Right lobe of liver (tissue), 4 donors: ENCODE results near the gene HAUS8.

Experiments used
- CTCF ChIP-seq, 4 donors: fragments of 200-600 bp in 3 of 4; fragments of 450-650 bp in 1 of 4; IDR thresholded peaks; one replicate each; pipeline versions ENCODE4 v1.5.1 to v1.8.0; 2016 to 2022; ENCODE audit warnings: antibody characterized with exemption in 4 of 4, mild to moderate bottlenecking in 2 of 4
- POLR2A ChIP-seq: fragments of 450-650 bp; IDR thresholded peaks from one replicate; pipeline ENCODE4 v1.6.1; 2017; ENCODE audit warnings: antibody characterized with exemption, mild to moderate bottlenecking
- donor health status: DM: no; HTN: no; CAD: no.
- donor health status: DM: no; HTN: no; CAD: no.
- donor health status: DM: no; HTN: yes; CAD: no.

DNA sequence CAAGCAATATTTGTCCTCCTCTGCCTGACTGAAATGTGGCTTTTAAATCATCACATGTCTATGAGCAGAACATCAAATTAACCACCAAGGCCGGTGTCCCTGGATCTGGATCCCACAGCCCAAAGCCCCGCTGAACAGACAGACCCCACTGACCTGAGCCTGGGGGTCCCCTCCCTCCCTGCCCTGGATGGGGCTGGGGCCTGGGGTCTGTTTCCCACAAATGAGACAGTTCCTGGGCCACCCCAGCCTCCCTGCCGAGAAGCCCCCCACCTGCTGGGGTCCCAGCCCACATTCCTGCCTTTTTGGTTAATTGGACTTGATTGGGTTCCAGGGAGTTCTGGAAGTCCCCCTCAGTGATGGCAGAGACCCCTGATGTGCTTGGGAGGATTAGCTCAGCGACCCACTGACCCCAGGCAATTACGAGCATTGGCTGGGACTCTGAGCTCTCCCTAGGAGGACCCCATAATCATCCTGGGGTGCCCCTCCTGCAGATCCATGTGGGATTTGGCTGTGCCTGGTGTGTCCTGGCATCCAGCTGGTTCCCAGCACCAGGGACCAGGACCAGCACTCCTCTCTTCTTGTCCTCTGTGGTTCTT, 29.2 kb downstream of the HAUS8 start:
- TF ChIP-seq CTCF (IDR thresholded peaks at IDR 0.05) (no peak), POLR2A (no peak)
